PFSK-1 (cell line): Measurements from ENCODE around the gene FKBP1A.

ENCODE experiments used
- FOXP2 ChIP-seq: optimal IDR thresholded peaks from 2 replicates; pipeline ENCODE3; 2011; ENCODE audit warnings: borderline replicate concordance, control low read depth, inconsistent platforms; ENCODE audit not compliant: insufficient read depth; ENCODE audit errors: extremely low read length, extremely low read depth
- POLR2AphosphoS5 ChIP-seq: IDR thresholded peaks from 2 replicates; pipeline ENCODE4 v1.6.1; 2012; ENCODE audit warnings: low read depth, mild to moderate bottlenecking, control low read depth, low read length, moderate library complexity
- SIN3A ChIP-seq: IDR thresholded peaks from 2 replicates; pipeline ENCODE4 v1.6.1; 2012; ENCODE audit warnings: mild to moderate bottlenecking, low read length, moderate library complexity, borderline replicate concordance; ENCODE audit not compliant: insufficient read depth
- TAF1 ChIP-seq: IDR thresholded peaks from 2 replicates; pipeline ENCODE4 v1.6.1; 2012; ENCODE audit warnings: low read length, control low read depth, borderline replicate concordance; ENCODE audit not compliant: insufficient read depth
- TF ChIP-seq, protein P1 (sequence below), 2 experiments: IDR thresholded peaks; 2 replicates each; pipeline versions ENCODE4 v1.6.1 to v1.8.0; 2011 to 2012; ENCODE audit warnings: low read depth in 2 of 2, low read length in 2 of 2, control low read depth in 1 of 2, inconsistent platforms in 1 of 2, mild to moderate bottlenecking in 1 of 2, moderate library complexity in 1 of 2; ENCODE audit not compliant: insufficient read depth in 1 of 2

Gene FKBP1A

DNA sequence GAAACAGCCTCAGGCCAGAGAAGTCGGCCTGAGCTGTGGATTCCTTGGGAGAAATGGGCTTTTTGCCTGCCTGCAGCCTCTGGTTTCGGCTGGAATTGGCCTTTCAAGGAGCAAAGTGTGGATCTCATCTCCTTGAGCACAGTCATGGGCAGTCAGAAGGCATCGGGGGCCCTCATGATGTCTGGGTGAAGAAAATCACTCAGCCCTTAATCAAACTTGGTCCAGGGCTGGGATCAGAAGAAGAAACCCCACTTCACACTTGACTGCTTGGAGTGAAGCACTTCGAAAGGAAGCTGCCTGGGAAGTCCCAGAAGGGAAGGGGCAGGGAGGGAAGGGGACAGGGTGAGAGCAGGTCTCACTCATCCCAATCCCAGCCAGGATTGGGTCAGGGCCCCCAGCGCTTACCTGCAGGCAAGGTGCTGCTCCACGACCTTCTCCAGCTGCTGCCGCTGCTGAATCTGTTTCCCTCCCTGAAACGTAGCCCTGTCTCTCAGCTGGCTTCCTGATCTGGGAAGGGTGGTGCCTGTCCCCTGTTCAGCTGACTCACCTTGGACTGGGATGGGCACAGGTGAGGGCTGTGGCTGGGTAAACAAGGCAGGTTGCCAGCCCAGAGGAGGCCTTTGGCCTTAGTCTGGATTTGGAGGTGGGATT lies 64.0 kb downstream of the FKBP1A start, which contains the start of gene SDCBP2:
Gene SDCBP2, minus strand, starts transcription at position 460 of the 651 bp plus-strand sequence. CDS start 8,723 bp downstream, outside the sequence.
- no peak for TF ChIP-seq SIN3A
- TF ChIP-seq TAF1 = no peak
- no peak for TF ChIP-seq POLR2AphosphoS5
- TF ChIP-seq, protein P1, sequence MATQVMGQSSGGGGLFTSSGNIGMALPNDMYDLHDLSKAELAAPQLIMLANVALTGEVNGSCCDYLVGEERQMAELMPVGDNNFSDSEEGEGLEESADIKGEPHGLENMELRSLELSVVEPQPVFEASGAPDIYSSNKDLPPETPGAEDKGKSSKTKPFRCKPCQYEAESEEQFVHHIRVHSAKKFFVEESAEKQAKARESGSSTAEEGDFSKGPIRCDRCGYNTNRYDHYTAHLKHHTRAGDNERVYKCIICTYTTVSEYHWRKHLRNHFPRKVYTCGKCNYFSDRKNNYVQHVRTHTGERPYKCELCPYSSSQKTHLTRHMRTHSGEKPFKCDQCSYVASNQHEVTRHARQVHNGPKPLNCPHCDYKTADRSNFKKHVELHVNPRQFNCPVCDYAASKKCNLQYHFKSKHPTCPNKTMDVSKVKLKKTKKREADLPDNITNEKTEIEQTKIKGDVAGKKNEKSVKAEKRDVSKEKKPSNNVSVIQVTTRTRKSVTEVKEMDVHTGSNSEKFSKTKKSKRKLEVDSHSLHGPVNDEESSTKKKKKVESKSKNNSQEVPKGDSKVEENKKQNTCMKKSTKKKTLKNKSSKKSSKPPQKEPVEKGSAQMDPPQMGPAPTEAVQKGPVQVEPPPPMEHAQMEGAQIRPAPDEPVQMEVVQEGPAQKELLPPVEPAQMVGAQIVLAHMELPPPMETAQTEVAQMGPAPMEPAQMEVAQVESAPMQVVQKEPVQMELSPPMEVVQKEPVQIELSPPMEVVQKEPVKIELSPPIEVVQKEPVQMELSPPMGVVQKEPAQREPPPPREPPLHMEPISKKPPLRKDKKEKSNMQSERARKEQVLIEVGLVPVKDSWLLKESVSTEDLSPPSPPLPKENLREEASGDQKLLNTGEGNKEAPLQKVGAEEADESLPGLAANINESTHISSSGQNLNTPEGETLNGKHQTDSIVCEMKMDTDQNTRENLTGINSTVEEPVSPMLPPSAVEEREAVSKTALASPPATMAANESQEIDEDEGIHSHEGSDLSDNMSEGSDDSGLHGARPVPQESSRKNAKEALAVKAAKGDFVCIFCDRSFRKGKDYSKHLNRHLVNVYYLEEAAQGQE (IDR thresholded peaks at IDR 0.05; ENCODE audit: insufficient read depth in 1 of 2, low read depth in 2 of 2, low read length in 2 of 2) = no peak
- no peak for TF ChIP-seq FOXP2

DNA sequence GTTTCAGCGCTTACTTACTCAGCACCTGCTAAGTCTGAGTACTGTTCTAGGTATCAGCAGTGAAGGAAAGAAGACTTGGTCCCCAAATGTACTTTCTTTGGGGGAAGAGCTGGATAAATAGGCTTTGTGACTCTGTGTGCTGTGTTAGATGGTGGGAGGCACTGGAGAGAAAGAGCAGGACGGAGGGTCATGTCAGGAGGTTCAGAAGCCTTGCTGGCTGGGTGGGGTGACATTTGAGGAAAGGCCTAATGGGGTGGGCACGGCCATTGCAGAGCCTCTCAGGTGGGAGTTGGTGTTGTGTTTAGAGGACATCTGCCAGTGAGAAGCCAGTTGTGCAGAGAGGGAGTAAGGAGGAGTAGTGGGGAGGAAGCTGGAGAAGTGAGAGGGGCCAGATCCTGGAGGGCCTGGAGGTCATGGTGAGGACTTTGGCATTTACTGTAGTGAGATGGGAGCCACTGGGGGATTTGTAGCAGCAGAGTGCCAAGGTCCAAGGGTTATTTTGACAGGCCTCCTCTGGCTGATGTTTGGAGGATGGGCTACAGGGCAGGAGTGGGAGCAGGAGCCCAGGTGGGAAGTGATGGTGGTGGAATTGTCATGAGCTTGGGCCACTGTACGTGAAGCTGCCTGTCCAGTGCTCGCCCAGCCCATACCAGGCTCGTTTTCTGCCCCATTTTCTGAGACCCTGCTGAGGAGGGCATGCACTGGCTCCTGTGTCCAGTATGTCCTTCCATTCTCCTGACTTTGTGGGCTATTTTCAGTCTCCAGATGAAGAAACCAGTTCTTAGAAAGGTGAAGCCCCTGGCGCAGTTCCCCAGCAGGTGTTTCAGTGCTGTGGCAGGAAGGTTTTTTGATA lies 64.8 kb downstream of the FKBP1A start:
- TF ChIP-seq, protein P1 (IDR thresholded peaks at IDR 0.05; ENCODE audit: insufficient read depth in 1 of 2, low read depth in 2 of 2, low read length in 2 of 2) = no peak
- TF ChIP-seq TAF1 (no peak), FOXP2 (no peak), SIN3A (no peak), POLR2AphosphoS5 (no peak)

DNA sequence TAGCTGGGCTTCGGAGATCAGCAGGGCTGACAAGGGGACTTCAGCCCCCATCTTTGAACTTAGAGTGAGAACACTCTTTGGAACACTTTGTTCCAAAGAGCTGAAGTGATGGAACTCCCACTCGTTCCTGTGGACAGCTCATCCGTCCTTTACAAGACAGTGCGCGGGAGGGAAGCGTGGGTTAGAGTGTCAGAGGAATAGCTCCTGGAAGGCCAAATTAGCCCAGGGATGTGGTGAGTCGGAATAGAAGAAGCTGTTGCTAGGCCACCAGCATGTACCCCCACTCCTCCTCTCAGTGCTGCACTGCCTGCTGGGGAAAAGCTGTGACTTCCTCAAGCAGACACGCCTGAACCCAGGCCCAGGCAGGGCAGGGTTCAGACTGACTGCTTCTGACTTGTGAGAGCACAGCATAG lies 65.6 kb downstream of the FKBP1A start:
- TF ChIP-seq POLR2AphosphoS5 = no peak
- TF ChIP-seq, protein P1 (IDR thresholded peaks at IDR 0.05; ENCODE audit: insufficient read depth in 1 of 2, low read depth in 2 of 2, low read length in 2 of 2) = no peak
- TF ChIP-seq SIN3A = no peak
- TF ChIP-seq FOXP2 = no peak
- TF ChIP-seq TAF1 = no peak

DNA sequence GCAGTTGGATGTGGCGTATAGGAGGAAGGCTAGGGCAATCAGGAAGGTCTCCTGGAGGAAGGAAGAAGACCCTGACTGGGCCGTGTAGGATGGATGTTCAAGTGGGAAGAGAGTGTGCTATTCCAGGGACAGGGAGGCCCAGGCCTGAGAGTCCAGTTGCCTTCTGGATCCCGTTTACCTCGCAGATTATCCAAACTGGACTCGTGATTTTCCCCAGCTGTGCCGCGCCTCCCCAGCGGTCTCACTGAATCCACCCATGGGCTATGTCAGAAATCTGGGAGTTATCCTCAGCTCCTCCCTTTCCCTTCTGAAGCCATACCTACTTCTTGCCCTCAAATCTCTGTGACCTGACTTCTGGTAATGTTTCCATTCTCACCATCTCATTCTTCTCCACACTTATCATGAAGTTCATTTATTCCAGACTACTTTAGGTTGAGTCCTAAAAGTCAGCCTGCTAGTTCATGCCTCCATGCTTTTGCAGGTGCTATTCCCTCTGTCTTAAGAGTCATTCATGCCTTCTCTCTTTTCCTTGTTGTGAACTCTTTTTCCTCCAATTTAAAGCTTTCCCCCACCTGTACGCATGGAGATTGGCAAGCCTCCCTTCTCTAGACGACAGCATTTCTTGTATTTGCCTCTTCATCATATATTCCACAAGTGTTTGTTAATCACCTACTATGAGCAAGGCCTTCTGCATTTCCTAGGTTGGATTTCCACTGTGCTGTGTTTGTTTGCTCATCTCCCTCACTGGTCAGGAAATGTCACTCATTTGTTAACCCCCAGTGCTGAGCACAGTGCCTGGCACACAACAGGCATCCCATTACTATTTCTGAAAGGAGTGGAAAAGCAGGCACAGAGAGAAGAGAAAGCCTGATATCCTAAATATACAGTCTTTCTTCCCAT lies 66.6 kb downstream of the FKBP1A start:
- TF ChIP-seq SIN3A (no peak), TAF1 (no peak), POLR2AphosphoS5 (no peak), FOXP2 (no peak)
- TF ChIP-seq, protein P1 (IDR thresholded peaks at IDR 0.05; ENCODE audit: insufficient read depth in 1 of 2, low read depth in 2 of 2, low read length in 2 of 2) = no peak
